BJ (cell line): ENCODE measurements around the gene USP8. TPM values are rescaled to one million over a fixed set of nuclear protein-coding genes. Genes with fewer than 3 reads are reported as not detected.

Source experiments
- CTCF ChIA-PET: fragments of 350-600 bp; formaldehyde crosslinking; extraction: SDS; loops from one replicate; lab custom pipeline; 2021; ENCODE audit warnings: antibody characterized with exemption, inconsistent platforms; lab: Yijun Ruan, JAX
- POLR2A ChIA-PET: fragments of 300-600 bp; sonication (Branson Sonifier 250); formaldehyde crosslinking; extraction: SDS; loops from one replicate; lab custom pipeline; 2021; ENCODE audit warnings: antibody characterized with exemption; lab: Charles Lee
- DNase-seq: peaks from one replicate; pipeline ENCODE4 v3.0.0-alpha.2; 2011; ENCODE audit warnings: low read depth
- H3K27me3 ChIP-seq: 2 replicates; pipeline ENCODE4 v1.6.0; 2011; ENCODE audit warnings: low read length; ENCODE audit not compliant: control insufficient read depth, insufficient read depth
- H3K36me3 ChIP-seq: 2 replicates; pipeline ENCODE4 v1.5.1; 2011; ENCODE audit warnings: low read length; ENCODE audit not compliant: control insufficient read depth, insufficient read depth
- H3K4me3 ChIP-seq: 2 replicates; pipeline ENCODE4 v1.5.1; 2011; ENCODE audit warnings: low read depth, mild to moderate bottlenecking, control low read depth, low read length
- polyA plus RNA-seq: library from polyadenylated mRNA; depleted of rRNA; stranded (reverse); fragments of >200 nt; gene quantifications from 2 replicates; pipeline ENCODE4 v1.2.3, GENCODE V29; 2011
- TF ChIP-seq, protein P1 (sequence below): IDR thresholded peaks from 2 replicates; pipeline ENCODE4 v1.5.1; 2011; ENCODE audit warnings: low read depth, mild to moderate bottlenecking, control low read depth, inconsistent platforms, low read length, moderate library complexity; ENCODE audit not compliant: insufficient read depth

Gene USP8
- polyA plus RNA-seq, 1 experiment, result 35.2 TPM

DNA sequence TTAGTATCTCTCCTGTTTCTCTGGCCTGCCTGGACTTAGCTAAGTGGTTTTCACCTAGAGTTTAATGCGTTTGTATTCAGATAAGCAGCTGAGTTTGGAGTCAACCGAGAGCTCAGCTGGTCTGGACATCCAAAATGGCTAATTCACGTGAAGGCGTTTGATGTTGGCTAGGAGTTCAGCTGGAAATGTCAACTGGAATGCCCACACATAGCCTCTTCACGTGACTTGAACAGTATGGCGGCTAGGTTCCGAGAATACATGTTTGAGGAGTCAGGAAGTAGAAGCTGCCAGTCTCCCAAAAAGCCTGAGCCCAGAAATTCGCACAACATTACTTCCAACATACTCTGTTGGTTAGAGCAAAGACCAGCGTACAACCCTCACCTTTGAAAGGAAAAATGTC lies 2.2 kb downstream of the USP8 start:
- TF ChIP-seq, protein P1, sequence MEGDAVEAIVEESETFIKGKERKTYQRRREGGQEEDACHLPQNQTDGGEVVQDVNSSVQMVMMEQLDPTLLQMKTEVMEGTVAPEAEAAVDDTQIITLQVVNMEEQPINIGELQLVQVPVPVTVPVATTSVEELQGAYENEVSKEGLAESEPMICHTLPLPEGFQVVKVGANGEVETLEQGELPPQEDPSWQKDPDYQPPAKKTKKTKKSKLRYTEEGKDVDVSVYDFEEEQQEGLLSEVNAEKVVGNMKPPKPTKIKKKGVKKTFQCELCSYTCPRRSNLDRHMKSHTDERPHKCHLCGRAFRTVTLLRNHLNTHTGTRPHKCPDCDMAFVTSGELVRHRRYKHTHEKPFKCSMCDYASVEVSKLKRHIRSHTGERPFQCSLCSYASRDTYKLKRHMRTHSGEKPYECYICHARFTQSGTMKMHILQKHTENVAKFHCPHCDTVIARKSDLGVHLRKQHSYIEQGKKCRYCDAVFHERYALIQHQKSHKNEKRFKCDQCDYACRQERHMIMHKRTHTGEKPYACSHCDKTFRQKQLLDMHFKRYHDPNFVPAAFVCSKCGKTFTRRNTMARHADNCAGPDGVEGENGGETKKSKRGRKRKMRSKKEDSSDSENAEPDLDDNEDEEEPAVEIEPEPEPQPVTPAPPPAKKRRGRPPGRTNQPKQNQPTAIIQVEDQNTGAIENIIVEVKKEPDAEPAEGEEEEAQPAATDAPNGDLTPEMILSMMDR, result no peak
- Histone ChIP-seq H3K4me3 (no peak overlapping the region), H3K27me3 (no peaks in the 10 kb centered on the region), H3K36me3 (0 out of 2 replicates have a peak, but pooled peaks cover 2% of the 10 kb centered on the region)
- ChIA-PET POLR2A (no interaction called here), CTCF (no interaction called here)
- no peak for DNase-seq

DNA sequence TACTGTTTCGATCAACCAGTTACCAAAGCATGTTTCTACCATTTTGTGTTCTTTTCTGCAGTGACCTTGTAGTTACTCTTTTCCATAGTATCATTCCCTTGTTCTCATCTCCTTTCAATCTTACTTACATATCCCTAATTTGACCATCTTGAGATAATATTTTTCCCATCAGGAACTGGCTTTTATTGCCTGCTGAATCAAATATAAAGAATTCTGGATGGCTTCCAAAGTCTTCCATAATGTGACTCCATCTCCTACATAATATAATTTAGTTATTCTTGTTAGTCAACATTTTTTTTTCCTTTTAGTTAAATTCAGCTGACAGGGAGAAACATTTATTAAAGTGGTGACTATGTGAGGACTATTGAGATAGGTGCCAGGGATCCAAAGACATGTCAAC lies 7.0 kb downstream of the USP8 start:
- ChIA-PET POLR2A (no interaction called here), CTCF (no interaction called here)
- no peak overlapping the region for H3K4me3 ChIP-seq
- TF ChIP-seq, protein P1, result no peak
- DNase-seq, result no peak
- peaks cover 2% of the 10 kb centered on the region; the same call in 1 of the 2 replicates for H3K36me3 ChIP-seq
- no peaks in the 10 kb centered on the region for H3K27me3 ChIP-seq

DNA sequence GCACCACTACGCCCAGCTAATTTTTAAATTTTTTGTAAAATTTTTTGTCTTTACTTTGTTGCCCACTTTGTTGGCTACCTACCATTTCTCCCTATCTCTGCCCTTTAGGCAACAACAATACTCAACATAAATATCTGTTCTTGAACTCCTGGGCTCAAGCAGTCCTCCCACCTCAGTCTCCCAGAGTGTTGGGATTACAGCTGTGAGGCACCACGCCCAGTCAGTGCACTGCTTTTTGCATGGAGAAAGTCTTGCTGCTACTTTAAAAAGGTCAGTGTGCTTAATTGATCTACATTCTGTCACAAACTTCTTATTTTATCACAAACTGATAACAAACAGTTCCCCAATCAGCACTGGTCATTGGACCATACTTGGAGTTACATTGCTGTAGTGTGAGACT lies 8.0 kb downstream of the USP8 start:
- TF ChIP-seq, protein P1, result no peak
- H3K27me3 ChIP-seq, result no peaks in the 10 kb centered on the region
- no peak for DNase-seq
- no peaks in the 10 kb centered on the region; the same call in 1 of the 2 replicates for H3K36me3 ChIP-seq
- CTCF ChIA-PET, result no interaction called here
- no peak overlapping the region for H3K4me3 ChIP-seq
- POLR2A ChIA-PET, result no interaction called here

DNA sequence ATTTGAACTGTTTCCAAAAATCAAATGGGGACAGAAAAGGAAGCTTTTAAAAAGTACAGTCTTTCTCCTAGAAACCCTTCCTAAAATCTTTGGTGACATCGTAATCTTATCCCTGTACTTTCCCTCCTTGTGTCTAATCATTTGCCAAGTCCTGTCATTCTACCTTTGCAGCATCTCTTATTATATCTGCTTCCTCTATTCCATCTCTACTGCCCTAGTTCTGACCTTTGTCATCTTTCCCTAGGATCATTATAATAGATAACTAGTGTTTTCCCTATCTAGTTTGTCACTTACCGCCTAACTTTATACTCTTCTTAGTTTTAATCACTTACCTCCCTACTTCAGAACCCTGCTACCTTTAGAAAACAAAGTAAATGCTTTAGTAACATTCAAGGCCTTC lies 11.6 kb downstream of the USP8 start:
- Histone ChIP-seq H3K36me3 (no peaks in the 10 kb centered on the region; the same call in 1 of the 2 replicates), H3K27me3 (no peaks in the 10 kb centered on the region), H3K4me3 (no peak overlapping the region)
- TF ChIP-seq, protein P1, result no peak
- no peak for DNase-seq
- CTCF ChIA-PET, result no interaction called here
- POLR2A ChIA-PET, result no interaction called here

DNA sequence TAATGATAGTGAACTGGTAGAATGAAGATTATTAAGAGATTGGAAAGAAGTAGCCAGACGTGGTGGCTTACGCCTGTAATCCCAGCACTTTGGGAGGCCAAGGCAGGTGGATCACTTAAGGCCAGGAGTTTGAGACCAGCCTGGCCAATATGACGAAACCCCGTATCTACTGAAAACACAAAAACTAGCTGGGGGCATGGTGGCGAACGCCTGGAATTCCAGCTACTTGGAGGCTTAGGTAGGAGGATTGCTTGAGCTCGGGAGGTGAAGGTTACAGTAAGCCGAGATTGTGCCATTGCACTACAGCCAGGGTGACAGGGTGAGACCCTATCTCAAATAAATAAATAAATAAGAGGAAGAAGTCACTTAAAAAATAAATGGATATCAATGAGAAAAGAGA lies 14.0 kb downstream of the USP8 start:
- TF ChIP-seq, protein P1, result no peak
- Histone ChIP-seq H3K27me3 (no peaks in the 10 kb centered on the region), H3K36me3 (no peaks in the 10 kb centered on the region), H3K4me3 (no peak overlapping the region)
- ChIA-PET POLR2A (no interaction called here), CTCF (interaction anchor here (1.2 kb wide), 1 partner anchor 14 kb away, joined by 3 read pairs; the partner anchor contains the start of gene USP8)
- no peak for DNase-seq
